OCI-LY1 (cell line): ENCODE data around the gene ADH1A.

Source experiments
- H2AFZ ChIP-seq: fragments of 200-600 bp; sonication (generic), shearing (Covaris generic); 2 replicates; pipeline ENCODE4 v1.6.0; 2014; ENCODE audit warnings: antibody characterized with exemption, mild to moderate bottlenecking, low read length
- H3F3A ChIP-seq: fragments of 200-600 bp; sonication (generic), shearing (Covaris generic); 2 replicates; pipeline ENCODE4 v1.6.0; 2014; ENCODE audit warnings: mild to moderate bottlenecking, antibody characterized with exemption, low read length, moderate library complexity; ENCODE audit not compliant: insufficient read depth
- H3K27ac ChIP-seq: fragments of 200-600 bp; sonication (generic); 2 replicates; pipeline ENCODE4 v1.5.1; 2014; ENCODE audit warnings: low read length, mixed run types, mild to moderate bottlenecking, low read depth; ENCODE audit not compliant: poor library complexity, severe bottlenecking
- H3K27me3 ChIP-seq: fragments of 200-600 bp; sonication (generic); 2 replicates; pipeline ENCODE4 v1.6.0; 2014; ENCODE audit warnings: antibody characterized with exemption, mild to moderate bottlenecking, low read length, moderate library complexity; ENCODE audit not compliant: insufficient read depth
- H3K36me3 ChIP-seq: fragments of 200-600 bp; sonication (generic); 2 replicates; pipeline ENCODE4 v1.6.1; 2014; ENCODE audit warnings: mild to moderate bottlenecking, antibody characterized with exemption, low read length, moderate library complexity, mixed read lengths; ENCODE audit not compliant: insufficient read depth
- H3K4me1 ChIP-seq: fragments of 200-600 bp; sonication (generic); 2 replicates; pipeline ENCODE4 v1.5.1; 2014; ENCODE audit warnings: mild to moderate bottlenecking, low read length, moderate library complexity; ENCODE audit not compliant: insufficient read depth, severe bottlenecking
- H3K4me2 ChIP-seq: fragments of 200-600 bp; sonication (generic), shearing (Covaris generic); 2 replicates; pipeline ENCODE4 v1.6.1; 2014; ENCODE audit warnings: low read length
- H3K4me3 ChIP-seq: fragments of 200-600 bp; sonication (generic); 2 replicates; pipeline ENCODE4 v1.5.1; 2014; ENCODE audit warnings: low read length, low read depth, mild to moderate bottlenecking, mixed read lengths; ENCODE audit not compliant: poor library complexity, severe bottlenecking
- H3K79me2 ChIP-seq: fragments of 200-600 bp; shearing (Covaris generic); 2 replicates; pipeline ENCODE4 v1.6.1; 2016; ENCODE audit warnings: mixed run types, low read length, mixed read lengths; ENCODE audit not compliant: insufficient read depth
- H3K9ac ChIP-seq: fragments of 200-600 bp; sonication (generic), shearing (Covaris generic); 2 replicates; pipeline ENCODE4 v1.6.1; 2014; ENCODE audit warnings: mild to moderate bottlenecking, low read length, mixed read lengths
- H3K9me2 ChIP-seq: fragments of 200-600 bp; sonication (generic), shearing (Covaris generic); 2 replicates; pipeline ENCODE4 v1.6.1; 2014; ENCODE audit warnings: low read depth, mild to moderate bottlenecking, low read length, mixed read lengths
- H3K9me3 ChIP-seq: fragments of 200-600 bp; shearing (Covaris generic); 2 replicates; pipeline ENCODE4 v1.6.1; 2014; ENCODE audit warnings: low read length, mixed read lengths
- H4K20me1 ChIP-seq: fragments of 200-600 bp; sonication (generic), shearing (Covaris generic); 2 replicates; pipeline ENCODE4 v1.6.0; 2016; ENCODE audit warnings: mild to moderate bottlenecking, low read length; ENCODE audit not compliant: insufficient read depth
- EZH2 ChIP-seq: fragments of 200-600 bp; sonication (generic), shearing (Covaris generic); IDR thresholded peaks from 2 replicates; pipeline ENCODE4 v1.8.0; 2017; ENCODE audit warnings: borderline replicate concordance, mixed run types, mild to moderate bottlenecking, antibody characterized with exemption, low read length, moderate library complexity, mixed read lengths
- TF ChIP-seq, protein P1 (sequence below): fragments of 200-600 bp; sonication (generic), shearing (Covaris generic); IDR thresholded peaks from 2 replicates; pipeline ENCODE4 v1.5.1; 2017; ENCODE audit warnings: mild to moderate bottlenecking, antibody characterized with exemption, low read length, moderate library complexity, mixed read lengths

Gene ADH1A

DNA sequence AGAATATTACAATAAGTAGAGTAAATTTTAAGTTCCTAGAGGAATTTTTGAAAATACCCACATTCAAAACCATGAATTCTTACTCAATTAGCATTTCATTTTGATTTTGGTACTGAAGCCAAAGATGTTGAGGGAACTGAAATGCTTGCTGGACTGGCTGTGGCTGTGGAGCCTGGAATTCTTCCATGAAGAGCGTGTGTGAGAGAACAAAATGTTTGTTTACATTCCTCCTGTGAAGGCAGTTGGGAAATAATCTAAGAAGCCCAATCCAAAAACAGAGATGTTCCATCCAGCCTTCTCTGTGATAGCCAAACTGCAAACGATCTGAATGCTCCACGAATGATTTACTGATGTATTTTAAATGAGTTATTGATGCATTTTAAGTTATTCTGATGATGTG is 34.2 kb upstream of the ADH1A start:
- Histone ChIP-seq H3K9ac (no peak overlapping the region), H3K9me3 (no peaks in the 10 kb centered on the region), H3F3A (no peaks in the 10 kb centered on the region), H3K4me2 (no peak overlapping the region), H3K36me3 (no peaks in the 10 kb centered on the region), H3K9me2 (no peaks in the 10 kb centered on the region), H4K20me1 (no peaks in the 10 kb centered on the region), H3K27ac (no peak overlapping the region), H3K27me3 (no peaks in the 10 kb centered on the region), H3K4me1 (no peaks in the 10 kb centered on the region), H2AFZ (no peak overlapping the region), H3K79me2 (no peaks in the 10 kb centered on the region), H3K4me3 (no peak overlapping the region)
- TF ChIP-seq, protein P1, sequence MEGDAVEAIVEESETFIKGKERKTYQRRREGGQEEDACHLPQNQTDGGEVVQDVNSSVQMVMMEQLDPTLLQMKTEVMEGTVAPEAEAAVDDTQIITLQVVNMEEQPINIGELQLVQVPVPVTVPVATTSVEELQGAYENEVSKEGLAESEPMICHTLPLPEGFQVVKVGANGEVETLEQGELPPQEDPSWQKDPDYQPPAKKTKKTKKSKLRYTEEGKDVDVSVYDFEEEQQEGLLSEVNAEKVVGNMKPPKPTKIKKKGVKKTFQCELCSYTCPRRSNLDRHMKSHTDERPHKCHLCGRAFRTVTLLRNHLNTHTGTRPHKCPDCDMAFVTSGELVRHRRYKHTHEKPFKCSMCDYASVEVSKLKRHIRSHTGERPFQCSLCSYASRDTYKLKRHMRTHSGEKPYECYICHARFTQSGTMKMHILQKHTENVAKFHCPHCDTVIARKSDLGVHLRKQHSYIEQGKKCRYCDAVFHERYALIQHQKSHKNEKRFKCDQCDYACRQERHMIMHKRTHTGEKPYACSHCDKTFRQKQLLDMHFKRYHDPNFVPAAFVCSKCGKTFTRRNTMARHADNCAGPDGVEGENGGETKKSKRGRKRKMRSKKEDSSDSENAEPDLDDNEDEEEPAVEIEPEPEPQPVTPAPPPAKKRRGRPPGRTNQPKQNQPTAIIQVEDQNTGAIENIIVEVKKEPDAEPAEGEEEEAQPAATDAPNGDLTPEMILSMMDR, result no peak
- no peak for TF ChIP-seq EZH2

DNA sequence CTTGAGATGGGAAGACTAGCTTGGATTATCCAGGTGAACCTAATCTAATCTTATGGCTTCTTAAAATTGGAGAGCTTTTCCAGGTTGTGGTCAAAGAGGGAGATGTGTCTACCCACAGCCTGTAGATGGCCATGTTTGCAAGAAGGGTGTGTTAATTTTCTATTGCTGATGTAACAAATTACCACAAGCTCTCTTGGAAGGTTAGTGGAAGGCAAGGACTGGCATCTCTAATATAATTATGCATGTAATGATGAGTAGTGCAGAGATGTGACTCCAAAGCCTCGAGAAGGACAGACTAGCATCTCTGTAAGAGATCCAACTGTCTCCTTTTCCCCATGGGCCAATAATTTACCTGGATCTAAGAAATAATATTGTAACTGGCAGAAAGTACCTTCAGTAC is 33.6 kb upstream of the ADH1A start:
- H3K36me3 ChIP-seq, result no peaks in the 10 kb centered on the region
- no peaks in the 10 kb centered on the region for H3K27me3 ChIP-seq
- H3K9me2 ChIP-seq, result no peaks in the 10 kb centered on the region
- no peak overlapping the region for H2AFZ ChIP-seq
- H3K27ac ChIP-seq, result no peak overlapping the region
- H3K9ac ChIP-seq, result no peak overlapping the region
- TF ChIP-seq, protein P1, result no peak
- TF ChIP-seq EZH2, result no peak
- no peaks in the 10 kb centered on the region for H3F3A ChIP-seq
- no peaks in the 10 kb centered on the region for H3K4me1 ChIP-seq
- H3K4me3 ChIP-seq, result no peak overlapping the region
- H3K79me2 ChIP-seq, result no peaks in the 10 kb centered on the region
- H3K9me3 ChIP-seq, result no peaks in the 10 kb centered on the region
- H4K20me1 ChIP-seq, result no peaks in the 10 kb centered on the region
- H3K4me2 ChIP-seq, result no peak overlapping the region

DNA sequence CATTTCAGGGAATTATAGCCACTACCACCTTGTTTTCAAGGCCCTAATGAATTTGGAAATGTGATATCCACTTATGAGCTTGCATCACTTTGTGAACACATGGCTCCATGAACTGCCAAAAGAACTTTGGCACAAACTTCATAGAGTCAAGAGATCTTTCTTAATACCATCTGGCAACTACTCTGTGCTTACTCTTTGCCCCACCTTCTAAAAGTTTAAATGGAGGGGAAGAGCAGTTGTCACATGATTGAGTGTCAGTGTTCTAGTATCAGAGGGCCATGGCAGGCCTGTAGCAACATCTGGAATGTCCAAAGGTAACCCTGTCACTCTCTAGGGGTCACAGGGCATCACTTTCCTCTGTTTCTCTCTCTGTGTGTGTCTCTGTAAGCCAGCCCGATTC is 33.0 kb upstream of the ADH1A start:
- Histone ChIP-seq H3K9ac (no peak overlapping the region), H4K20me1 (no peaks in the 10 kb centered on the region), H3K9me2 (no peaks in the 10 kb centered on the region), H3K36me3 (no peaks in the 10 kb centered on the region), H3K27ac (no peak overlapping the region), H3K79me2 (no peaks in the 10 kb centered on the region), H3K4me3 (no peak overlapping the region), H2AFZ (no peak overlapping the region), H3K27me3 (no peaks in the 10 kb centered on the region), H3K4me2 (no peak overlapping the region), H3K9me3 (no peaks in the 10 kb centered on the region), H3K4me1 (no peaks in the 10 kb centered on the region), H3F3A (no peaks in the 10 kb centered on the region)
- no peak for TF ChIP-seq EZH2
